HepG2 (cell line): ENCODE data around the gene ZNF792. TPM values are rescaled to one million over a fixed set of nuclear protein-coding genes. Genes with fewer than 3 reads are reported as not detected.

ENCODE experiments used
- AFF4 ChIP-seq: sonication (generic); formaldehyde crosslinking; IDR thresholded peaks from 2 replicates; pipeline ENCODE4 v1.4.0; 2020; ENCODE audit warnings: missing genetic modification reagents
- BRCA1 ChIP-seq: sonication (generic); formaldehyde crosslinking; IDR thresholded peaks from 2 replicates; pipeline ENCODE4 v1.4.0; 2020; ENCODE audit warnings: missing genetic modification reagents
- CBX5 ChIP-seq: sonication (generic); formaldehyde crosslinking; IDR thresholded peaks from 2 replicates; pipeline ENCODE4 v1.4.0; 2020; ENCODE audit warnings: missing genetic modification reagents, borderline replicate concordance
- CCDC6 ChIP-seq: sonication (generic); formaldehyde crosslinking; IDR thresholded peaks from 2 replicates; pipeline ENCODE4 v1.8.1; 2022; ENCODE audit warnings: mild to moderate bottlenecking, missing genetic modification reagents, moderate library complexity
- DZIP1 ChIP-seq: sonication (generic); formaldehyde crosslinking; IDR thresholded peaks from 2 replicates; pipeline ENCODE4 v1.5.0; 2020; ENCODE audit warnings: mild to moderate bottlenecking, missing genetic modification reagents
- FOSL2 ChIP-seq: sonication (generic); formaldehyde crosslinking; IDR thresholded peaks from 2 replicates; pipeline ENCODE4 v1.4.0; 2020; ENCODE audit warnings: missing genetic modification reagents
- HDAC1 ChIP-seq: sonication (generic); formaldehyde crosslinking; IDR thresholded peaks from 2 replicates; pipeline ENCODE4 v1.5.1; 2020; ENCODE audit warnings: mild to moderate bottlenecking, missing genetic modification reagents
- NONO ChIP-seq, 2 experiments: fragments of 450-650 bp in 1 of 2; sonication (generic) in 1 of 2; formaldehyde crosslinking in 1 of 2; IDR thresholded peaks in 1 of 2; conservative IDR thresholded peaks in 1 of 2; 2 replicates each; pipeline versions ENCODE4 v1.6.1 to v1.8.0; 2017 to 2022; ENCODE audit warnings: mild to moderate bottlenecking in 1 of 2, missing genetic modification reagents in 1 of 2, moderate library complexity in 1 of 2
- PAF1 ChIP-seq: IDR thresholded peaks from 2 replicates; pipeline ENCODE4 v1.6.1; 2016; ENCODE audit warnings: missing genetic modification reagents, missing compliant biosample characterization
- POLR2AphosphoS2 ChIP-seq: IDR thresholded peaks from 2 replicates; pipeline ENCODE4 v1.6.1; 2011; ENCODE audit warnings: low read depth, low read length, improper control_type of control experiment
- TBX3 ChIP-seq: fragments of 450-650 bp; IDR thresholded peaks from 2 replicates; pipeline ENCODE4 v1.6.1; 2017; ENCODE audit warnings: antibody characterized with exemption, mild to moderate bottlenecking, inconsistent platforms, borderline replicate concordance
- TCF12 ChIP-seq, 2 experiments: fragments of 450-650 bp in 1 of 2; sonication (generic) in 1 of 2; formaldehyde crosslinking in 1 of 2; IDR thresholded peaks; 2 replicates each; pipeline versions ENCODE4 v1.6.1 to v1.8.0; 2017 to 2022; ENCODE audit warnings: antibody characterized with exemption in 1 of 2, mild to moderate bottlenecking in 1 of 2, missing genetic modification reagents in 1 of 2, moderate library complexity in 1 of 2
- TFE3 ChIP-seq: IDR thresholded peaks from 2 replicates; pipeline ENCODE4 v1.6.1; 2016
- ZBTB8A ChIP-seq: sonication (generic); formaldehyde crosslinking; IDR thresholded peaks from 2 replicates; pipeline ENCODE4 v1.4.0; 2020; ENCODE audit warnings: mild to moderate bottlenecking, low read depth, missing genetic modification reagents, borderline replicate concordance
- ZNF138 ChIP-seq: sonication (generic); formaldehyde crosslinking; IDR thresholded peaks from 2 replicates; pipeline ENCODE4 v1.5.0; 2020; ENCODE audit warnings: mild to moderate bottlenecking, low read depth, missing genetic modification reagents
- ZNF770 ChIP-seq: sonication (generic); formaldehyde crosslinking; IDR thresholded peaks from 2 replicates; pipeline ENCODE4 v1.5.0; 2020; ENCODE audit warnings: mild to moderate bottlenecking, missing genetic modification reagents
- polyA plus RNA-seq, 8 experiments: library from polyadenylated mRNA; depleted of rRNA in 3 of 8; stranded (reverse) in 7 of 8; unstranded in 1 of 8; fragments of >200 nt; fragmentation: Illumina TruSeq in 4 of 8; extraction: Trizol in 4 of 8; gene quantifications; 2 replicates each; pipeline versions ENCODE4 v1.2.1 to v1.2.3, GENCODE V29; 2011 to 2016; ENCODE audit warnings: low read depth in 4 of 8, missing spikeins in 1 of 8, mixed read lengths in 1 of 8; ENCODE audit not compliant: insufficient read depth in 1 of 8
- total RNA-seq, 5 experiments: library from RNA; depleted of rRNA; stranded (reverse); fragments of >200 nt; fragmentation: Illumina TruSeq; extraction: Trizol; gene quantifications; 2 replicates each; pipeline ENCODE4 v1.2.3, GENCODE V29; 2016; ENCODE audit warnings: low read depth in 1 of 5

The ZNF792 gene
- total and polyA plus RNA-seq, 2 of the 13 experiments (the other 11 are each of a cell fraction or from before 2014, with no cell fraction given): 5.5 to 11.5 TPM

GRCh38 chr19:34961775-34962686, 2.0 kb downstream of the ZNF792 start (continued):
- TF ChIP-seq NONO (IDR thresholded peaks at IDR 0.05): no peak
- TF ChIP-seq NONO (CRISPR knock-in tag; conservative IDR thresholded peaks at IDR 0.05): no peak
- peak; percentile 41; the same call in 1 of the 2 replicates for TF ChIP-seq FOSL2
- no peak for TF ChIP-seq TBX3
- TF ChIP-seq PAF1 (CRISPR knock-in tag): no peak
- no peak for TF ChIP-seq POLR2AphosphoS2
- TF ChIP-seq TFE3 (CRISPR knock-in tag): 0 out of 2 replicates have a peak, but pooled peaks have one; percentile 42
- TF ChIP-seq HDAC1 (CRISPR knock-in tag): 0 out of 2 replicates have a peak, but pooled peaks have one; percentile 12
- no peak for TF ChIP-seq ZNF770 (CRISPR knock-in tag)
- no peak for TF ChIP-seq TCF12 (IDR thresholded peaks at IDR 0.05)
- TF ChIP-seq TCF12 (CRISPR knock-in tag; IDR thresholded peaks at IDR 0.05): no peak
- no peak for TF ChIP-seq ZNF138
- no peak for TF ChIP-seq DZIP1 (CRISPR knock-in tag)
- TF ChIP-seq CBX5: no peak
- no peak for TF ChIP-seq AFF4 (CRISPR knock-in tag)
- no peak for TF ChIP-seq BRCA1 (CRISPR knock-in tag)
- TF ChIP-seq ZBTB8A: no peak
- no peak for TF ChIP-seq CCDC6 (CRISPR knock-in tag)
